Measurements from ENCODE around the gene AOC3.
"Not testable (repeated sequence)": the region's sequence is repeated elsewhere in the genome, so short reads cannot be mapped to it uniquely, and the experiment has no call there.

The AOC3 gene

GRCh38 chr17:42855048-42855596 is 4.1 kb downstream of the AOC3 start:
- TF ChIP-seq CTCF (IDR thresholded peaks at IDR 0.05; ENCODE audit: insufficient read depth, low read depth, low read length, missing control alignments): no peak
- DNase-seq (ENCODE audit: low read depth): no peak
- no peak overlapping the region for H3K4me3 ChIP-seq (ENCODE audit: low read length)

GRCh38 chr17:42856093-42856492 is 5.1 kb downstream of the AOC3 start:
- not testable (repeated sequence) for H3K4me3 ChIP-seq (ENCODE audit: low read length); DNase-seq (ENCODE audit: low read depth)

- DNase-seq (ENCODE audit: low read depth); H3K4me3 ChIP-seq (ENCODE audit: low read length): not testable (repeated sequence)
Measured at GRCh38 chr17:42856516-42856915, 5.5 kb downstream of the AOC3 start.

- no peak overlapping the region for H3K4me3 ChIP-seq (ENCODE audit: low read length)
- no peak for DNase-seq (ENCODE audit: low read depth)
- TF ChIP-seq CTCF (IDR thresholded peaks at IDR 0.05; ENCODE audit: insufficient read depth, low read depth, low read length, missing control alignments): no peak
Measured at GRCh38 chr17:42857389-42857788, 6.4 kb downstream of the AOC3 start.

GRCh38 chr17:42865638-42866094 is 14.7 kb downstream of the AOC3 start:
- TF ChIP-seq CTCF (IDR thresholded peaks at IDR 0.05; ENCODE audit: insufficient read depth, low read depth, low read length, missing control alignments): no peak
- no peak for DNase-seq (ENCODE audit: low read depth)
- H3K4me3 ChIP-seq (ENCODE audit: low read length): no peak overlapping the region

- H3K4me3 ChIP-seq (ENCODE audit: low read length): no peak overlapping the region
- no peak for DNase-seq (ENCODE audit: low read depth)
- no peak for TF ChIP-seq CTCF (IDR thresholded peaks at IDR 0.05; ENCODE audit: insufficient read depth, low read depth, low read length, missing control alignments)
Measured at GRCh38 chr17:42866216-42866615, 15.2 kb downstream of the AOC3 start.

- TF ChIP-seq CTCF (IDR thresholded peaks at IDR 0.05; ENCODE audit: insufficient read depth, low read depth, low read length, missing control alignments): no peak
- H3K4me3 ChIP-seq (ENCODE audit: low read length): no peak overlapping the region
- DNase-seq (ENCODE audit: low read depth): no peak
Measured at GRCh38 chr17:42866631-42867575, 15.9 kb downstream of the AOC3 start.

GRCh38 chr17:42867694-42868261 is 16.8 kb downstream of the AOC3 start:
- not testable (repeated sequence) for H3K4me3 ChIP-seq (ENCODE audit: low read length); DNase-seq (ENCODE audit: low read depth)

All from epithelial cell of esophagus (primary cell).